IMR-90 (cell line): ENCODE measurements around the gene SGMS1. TPM values are rescaled to one million over a fixed set of nuclear protein-coding genes. Genes with fewer than 3 reads are reported as not detected.

Experiments used
- ATAC-seq: fragments of 200-7000 bp; cut with Tn5 transposase; 2 replicates; pipeline ENCODE4 v1.9.1; 2020; ENCODE audit warnings: low read depth, mild to moderate bottlenecking, moderate library complexity
- BruUV-seq: library from RNA; stranded (reverse); fragments of 400-500 nt; replicated peaks from 2 replicates; lab custom pipeline; 2021; lab: Mats Ljungman, UMichigan
- CTCF ChIA-PET: fragments of 300-600 bp; formaldehyde crosslinking; extraction: SDS; loops from one replicate; lab custom pipeline; 2021; ENCODE audit warnings: antibody characterized with exemption; lab: Yijun Ruan, JAX
- POLR2A ChIA-PET: fragments of 300-600 bp; sonication (Branson Sonifier 250); formaldehyde crosslinking; loops from one replicate; lab custom pipeline; 2022; ENCODE audit warnings: antibody characterized with exemption; ENCODE audit not compliant: unreplicated experiment; lab: Charles Lee
- DNase-seq: peaks from one replicate; pipeline ENCODE4 v3.0.0; 2013
- H2AFZ ChIP-seq: replicated peaks from 2 replicates; pipeline ENCODE3; 2013; ENCODE audit warnings: low read length, mild to moderate bottlenecking; ENCODE audit not compliant: poor library complexity
- H2AK5ac ChIP-seq: 2 replicates; pipeline ENCODE4 v1.6.1; 2013; ENCODE audit warnings: low read depth, low read length, inconsistent platforms
- H2AK9ac ChIP-seq: replicated peaks from 2 replicates; pipeline ENCODE3; 2013; ENCODE audit warnings: mild to moderate bottlenecking, low read depth, low read length, moderate library complexity; ENCODE audit not compliant: poor library complexity
- H2BK120ac ChIP-seq: 2 replicates; pipeline ENCODE4 v1.6.1; 2013; ENCODE audit warnings: low read depth, low read length, inconsistent platforms
- H2BK15ac ChIP-seq: 3 replicates; pipeline ENCODE4 v1.6.1; 2013; ENCODE audit warnings: low read depth, low read length, inconsistent platforms
- H2BK20ac ChIP-seq: 2 replicates; pipeline ENCODE4 v1.6.1; 2013; ENCODE audit warnings: low read depth, mild to moderate bottlenecking, inconsistent platforms, low read length, moderate library complexity
- H2BK5ac ChIP-seq: 2 replicates; pipeline ENCODE4 v1.6.1; 2013; ENCODE audit warnings: mild to moderate bottlenecking, low read depth, low read length, inconsistent platforms; ENCODE audit not compliant: poor library complexity, severe bottlenecking
- H3K14ac ChIP-seq: replicated peaks from 2 replicates; pipeline ENCODE4 v1.6.1; 2013; ENCODE audit warnings: low read depth, low read length, inconsistent platforms
- H3K18ac ChIP-seq: 2 replicates; pipeline ENCODE4 v1.6.1; 2013; ENCODE audit warnings: low read depth, low read length, control low read depth
- H3K23ac ChIP-seq: 2 replicates; pipeline ENCODE4 v1.6.1; 2013; ENCODE audit warnings: low read depth, low read length, inconsistent platforms
- H3K27ac ChIP-seq: 2 replicates; pipeline ENCODE4 v1.5.1; 2013; ENCODE audit warnings: mild to moderate bottlenecking, control low read depth, low read length; ENCODE audit not compliant: insufficient read depth
- H3K27me3 ChIP-seq: 2 replicates; pipeline ENCODE4 v1.6.1; 2013; ENCODE audit warnings: low read length; ENCODE audit not compliant: control insufficient read depth, insufficient read depth
- H3K36me3 ChIP-seq: 2 replicates; pipeline ENCODE4 v1.6.1; 2013; ENCODE audit warnings: low read length, mixed read lengths; ENCODE audit not compliant: control insufficient read depth, insufficient read depth
- H3K4ac ChIP-seq: 2 replicates; pipeline ENCODE4 v1.6.1; 2013; ENCODE audit warnings: low read depth, low read length, inconsistent platforms
- H3K4me1 ChIP-seq: 2 replicates; pipeline ENCODE4 v1.6.1; 2013; ENCODE audit warnings: low read length, mixed read lengths; ENCODE audit not compliant: control insufficient read depth, insufficient read depth
- H3K4me2 ChIP-seq: 2 replicates; pipeline ENCODE4 v1.6.1; 2013; ENCODE audit warnings: low read depth, mild to moderate bottlenecking, control low read depth, low read length, moderate library complexity
- H3K4me3 ChIP-seq: 2 replicates; pipeline ENCODE4 v1.5.1; 2013; ENCODE audit warnings: low read depth, mild to moderate bottlenecking, control low read depth, low read length, moderate library complexity; ENCODE audit not compliant: insufficient read depth
- H3K56ac ChIP-seq: 2 replicates; pipeline ENCODE4 v1.6.1; 2013; ENCODE audit warnings: low read length, inconsistent platforms; ENCODE audit not compliant: insufficient read depth; ENCODE audit errors: extremely low read depth
- H3K79me1 ChIP-seq, 2 experiments: 2 replicates each; pipeline ENCODE4 v1.6.1; 2013; ENCODE audit warnings: low read length in 2 of 2, inconsistent platforms in 1 of 2, low read depth in 1 of 2
- H3K9ac ChIP-seq: 2 replicates; pipeline ENCODE4 v1.6.1; 2013; ENCODE audit warnings: low read depth, low read length, control low read depth
- H3K9me1 ChIP-seq: 2 replicates; pipeline ENCODE4 v1.6.1; 2013; ENCODE audit warnings: low read length, inconsistent platforms; ENCODE audit not compliant: insufficient read depth
- H3K9me3 ChIP-seq: 2 replicates; pipeline ENCODE4 v1.6.1; 2013; ENCODE audit warnings: low read length; ENCODE audit not compliant: control insufficient read depth, insufficient read depth
- H4K20me1 ChIP-seq: 2 replicates; pipeline ENCODE4 v1.6.1; 2013; ENCODE audit warnings: low read length, inconsistent platforms; ENCODE audit not compliant: insufficient read depth
- H4K5ac ChIP-seq: 2 replicates; pipeline ENCODE4 v1.6.1; 2013; ENCODE audit warnings: mild to moderate bottlenecking, low read depth, low read length, control low read depth
- H4K8ac ChIP-seq, 2 experiments: 2 replicates each; pipeline ENCODE4 v1.6.1; 2013; ENCODE audit warnings: low read depth in 2 of 2, low read length in 2 of 2, control low read depth in 1 of 2, inconsistent platforms in 1 of 2
- H4K91ac ChIP-seq: 2 replicates; pipeline ENCODE4 v1.6.1; 2013; ENCODE audit warnings: low read depth, low read length, inconsistent platforms; ENCODE audit not compliant: insufficient read depth
- BHLHE40 ChIP-seq: fragments of 150-350 bp; IDR thresholded peaks from 2 replicates; pipeline ENCODE4 v1.6.1; 2016; ENCODE audit warnings: mild to moderate bottlenecking, low read depth, low read length
- CEBPB ChIP-seq: IDR thresholded peaks from 2 replicates; pipeline ENCODE4 v1.6.1; 2012; ENCODE audit warnings: low read depth, low read length, improper control_type of control experiment
- CHD1 ChIP-seq: IDR thresholded peaks from 2 replicates; pipeline ENCODE4 v1.6.1; 2012; ENCODE audit warnings: low read depth, low read length, improper control_type of control experiment
- FOS ChIP-seq: fragments of 150-350 bp; IDR thresholded peaks from 2 replicates; pipeline ENCODE4 v1.6.1; 2016; ENCODE audit warnings: low read depth, low read length
- MAFK ChIP-seq: IDR thresholded peaks from 2 replicates; pipeline ENCODE4 v1.6.1; 2012; ENCODE audit warnings: low read depth, low read length, improper control_type of control experiment
- MAZ ChIP-seq: IDR thresholded peaks from 2 replicates; pipeline ENCODE4 v1.6.1; 2012; ENCODE audit warnings: low read depth, mild to moderate bottlenecking, low read length, improper control_type of control experiment, moderate library complexity, borderline replicate concordance
- MXI1 ChIP-seq: IDR thresholded peaks from 2 replicates; pipeline ENCODE4 v1.6.1; 2012; ENCODE audit warnings: low read depth, mild to moderate bottlenecking, low read length, moderate library complexity, borderline replicate concordance
- NFE2L2 ChIP-seq: fragments of 150-350 bp; IDR thresholded peaks from 2 replicates; pipeline ENCODE4 v1.6.1; 2016; ENCODE audit warnings: low read depth, mild to moderate bottlenecking, low read length
- POLR2A ChIP-seq: IDR thresholded peaks from 2 replicates; pipeline ENCODE4 v1.6.1; 2012; ENCODE audit warnings: mild to moderate bottlenecking, low read depth, low read length
- RCOR1 ChIP-seq: IDR thresholded peaks from 2 replicates; pipeline ENCODE4 v1.6.1; 2012; ENCODE audit warnings: mild to moderate bottlenecking, low read length, improper control_type of control experiment; ENCODE audit not compliant: insufficient replicate concordance
- RFX5 ChIP-seq: IDR thresholded peaks from 2 replicates; pipeline ENCODE4 v1.8.0; 2012; ENCODE audit warnings: low read depth, mild to moderate bottlenecking, low read length, moderate library complexity
- SMC3 ChIP-seq: fragments of 150-350 bp; IDR thresholded peaks from 2 replicates; pipeline ENCODE4 v1.6.1; 2016; ENCODE audit warnings: low read depth, mild to moderate bottlenecking, antibody characterized with exemption, low read length, moderate library complexity
- WGBS, 2 experiments: methylation state at CpG; one replicate each; pipeline versions ENCODE4 v1.1.5 to v1.1.7; 2013; ENCODE audit warnings: missing lambda C conversion rate in 2 of 2; ENCODE audit not compliant: insufficient read length in 1 of 2; ENCODE audit errors: extremely low coverage in 2 of 2; 5-methylcytosine and 5-hydroxymethylcytosine counted together
- dilution Hi-C: fragments of 300-500 bp; cut with HindIII; formaldehyde crosslinking; loops from one replicate; pipeline ENCODE4 v1.14.3; 2018; ENCODE audit warnings: low sequenced_read_pairs; ENCODE audit not compliant: unreplicated experiment
- in situ Hi-C: fragments of 300-500 bp; cut with MboI; formaldehyde crosslinking; loops from 3 replicates; pipeline ENCODE4 v1.14.3; 2019; ENCODE audit warnings: low sequenced_read_pairs, inconsistent platforms, mixed read lengths
- intact Hi-C: fragments of 100-400 bp; cut with micrococcal nuclease; formaldehyde crosslinking; loops from 2 replicates; pipeline ENCODE4 v1.10.0; 2022
- polyA plus RNA-seq, 3 experiments: library from polyadenylated mRNA; depleted of rRNA; stranded (reverse); fragments of >200 nt; gene quantifications; 2 replicates each; pipeline ENCODE4 v1.2.3, GENCODE V29; 2012; ENCODE audit warnings: low replicate concordance in 1 of 3
- total RNA-seq: library from RNA; depleted of rRNA; stranded (reverse); fragments of >200 nt; gene quantifications from 2 replicates; pipeline ENCODE4 v1.2.3, GENCODE V29; 2012
- TF ChIP-seq, protein P1 (sequence below): conservative IDR thresholded peaks from 2 replicates; pipeline ENCODE4 v1.5.1; 2012; ENCODE audit warnings: mild to moderate bottlenecking, low read depth, low read length, improper control_type of control experiment
- TF ChIP-seq, protein P2 (sequence below): fragments of 150-350 bp; IDR thresholded peaks from 2 replicates; pipeline ENCODE4 v1.6.1; 2017; ENCODE audit warnings: mild to moderate bottlenecking, antibody characterized with exemption, low read length, low read depth
- TF ChIP-seq, protein P3 (sequence below): fragments of 150-350 bp; IDR thresholded peaks from 2 replicates; pipeline ENCODE4 v1.6.1; 2016; ENCODE audit warnings: low read depth, mild to moderate bottlenecking, low read length, moderate library complexity, borderline replicate concordance

The SGMS1 gene
- total and polyA plus RNA-seq, 2 of the 4 experiments (the other 2 are of a cell fraction) = 9.8 to 30.8 TPM

DNA sequence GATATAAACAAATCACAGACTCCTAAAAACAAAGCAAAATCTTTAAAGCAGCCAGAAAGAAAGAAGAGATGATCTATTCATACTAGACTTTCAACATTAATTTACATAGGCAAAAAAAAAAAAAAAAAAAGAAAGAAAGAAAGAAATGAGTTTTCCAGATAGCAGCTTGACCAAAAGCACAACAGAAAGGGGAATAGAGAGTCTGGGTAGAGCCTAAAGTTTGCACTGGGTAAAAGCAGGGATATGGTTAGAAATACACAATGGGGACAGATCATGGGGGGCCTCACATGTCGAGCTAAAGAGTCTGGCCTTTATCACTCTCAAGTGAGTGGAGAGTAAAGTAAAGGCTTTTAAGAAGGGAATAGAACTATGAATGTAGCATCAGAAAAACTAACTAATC, 169.8 kb downstream of the SGMS1 start:
- H4K20me1 ChIP-seq = no peaks in the 10 kb centered on the region
- intact Hi-C loops (no loop called here), dilution Hi-C loops (no loop called here), in situ Hi-C loops (no loop called here)
- no peaks in the 10 kb centered on the region for H3K9me3 ChIP-seq
- ChIA-PET CTCF (no interaction called here), POLR2A (no interaction called here)
- H2BK5ac ChIP-seq = no peak overlapping the region
- H3K56ac ChIP-seq = no peak overlapping the region
- H2BK15ac ChIP-seq = no peak overlapping the region
- H2BK20ac ChIP-seq = no peak overlapping the region
- no peak overlapping the region for H3K18ac ChIP-seq
- no peak overlapping the region for H3K9ac ChIP-seq
- WGBS, 2 experiments = no CpG with 5 or more reads among the region's 1 CpG
- H2AK5ac ChIP-seq = no peak overlapping the region
- no peak overlapping the region for H3K4ac ChIP-seq
- peaks cover 5% of the 10 kb centered on the region; the same call in 1 of the 2 replicates for H3K9me1 ChIP-seq
- H3K36me3 ChIP-seq = no peaks in the 10 kb centered on the region; the same call in 1 of the 2 replicates
- no peak overlapping the region for H3K27ac ChIP-seq
- no peak overlapping the region for H3K4me2 ChIP-seq
- H2AFZ ChIP-seq = no peak overlapping the region
- H3K4me1 ChIP-seq = no peaks in the 10 kb centered on the region
- no TSS peak for BruUV-seq
- ATAC-seq (no peak), DNase-seq (no peak)
- H4K5ac ChIP-seq = no peak overlapping the region
- H4K8ac ChIP-seq = no peak overlapping the region
- no peak overlapping the region for H3K4me3 ChIP-seq
- no peak overlapping the region for H4K91ac ChIP-seq
- TF ChIP-seq, protein P1, sequence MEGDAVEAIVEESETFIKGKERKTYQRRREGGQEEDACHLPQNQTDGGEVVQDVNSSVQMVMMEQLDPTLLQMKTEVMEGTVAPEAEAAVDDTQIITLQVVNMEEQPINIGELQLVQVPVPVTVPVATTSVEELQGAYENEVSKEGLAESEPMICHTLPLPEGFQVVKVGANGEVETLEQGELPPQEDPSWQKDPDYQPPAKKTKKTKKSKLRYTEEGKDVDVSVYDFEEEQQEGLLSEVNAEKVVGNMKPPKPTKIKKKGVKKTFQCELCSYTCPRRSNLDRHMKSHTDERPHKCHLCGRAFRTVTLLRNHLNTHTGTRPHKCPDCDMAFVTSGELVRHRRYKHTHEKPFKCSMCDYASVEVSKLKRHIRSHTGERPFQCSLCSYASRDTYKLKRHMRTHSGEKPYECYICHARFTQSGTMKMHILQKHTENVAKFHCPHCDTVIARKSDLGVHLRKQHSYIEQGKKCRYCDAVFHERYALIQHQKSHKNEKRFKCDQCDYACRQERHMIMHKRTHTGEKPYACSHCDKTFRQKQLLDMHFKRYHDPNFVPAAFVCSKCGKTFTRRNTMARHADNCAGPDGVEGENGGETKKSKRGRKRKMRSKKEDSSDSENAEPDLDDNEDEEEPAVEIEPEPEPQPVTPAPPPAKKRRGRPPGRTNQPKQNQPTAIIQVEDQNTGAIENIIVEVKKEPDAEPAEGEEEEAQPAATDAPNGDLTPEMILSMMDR = no peak
- TF ChIP-seq NFE2L2 = no peak
- TF ChIP-seq MXI1 = no peak
- no peak for TF ChIP-seq SMC3
- TF ChIP-seq CEBPB = no peak
- TF ChIP-seq BHLHE40 = no peak
- no peak for TF ChIP-seq CHD1
- TF ChIP-seq RCOR1 = no peak
- TF ChIP-seq, protein P2, sequence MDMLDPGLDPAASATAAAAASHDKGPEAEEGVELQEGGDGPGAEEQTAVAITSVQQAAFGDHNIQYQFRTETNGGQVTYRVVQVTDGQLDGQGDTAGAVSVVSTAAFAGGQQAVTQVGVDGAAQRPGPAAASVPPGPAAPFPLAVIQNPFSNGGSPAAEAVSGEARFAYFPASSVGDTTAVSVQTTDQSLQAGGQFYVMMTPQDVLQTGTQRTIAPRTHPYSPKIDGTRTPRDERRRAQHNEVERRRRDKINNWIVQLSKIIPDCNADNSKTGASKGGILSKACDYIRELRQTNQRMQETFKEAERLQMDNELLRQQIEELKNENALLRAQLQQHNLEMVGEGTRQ = no peak
- TF ChIP-seq, protein P3, sequence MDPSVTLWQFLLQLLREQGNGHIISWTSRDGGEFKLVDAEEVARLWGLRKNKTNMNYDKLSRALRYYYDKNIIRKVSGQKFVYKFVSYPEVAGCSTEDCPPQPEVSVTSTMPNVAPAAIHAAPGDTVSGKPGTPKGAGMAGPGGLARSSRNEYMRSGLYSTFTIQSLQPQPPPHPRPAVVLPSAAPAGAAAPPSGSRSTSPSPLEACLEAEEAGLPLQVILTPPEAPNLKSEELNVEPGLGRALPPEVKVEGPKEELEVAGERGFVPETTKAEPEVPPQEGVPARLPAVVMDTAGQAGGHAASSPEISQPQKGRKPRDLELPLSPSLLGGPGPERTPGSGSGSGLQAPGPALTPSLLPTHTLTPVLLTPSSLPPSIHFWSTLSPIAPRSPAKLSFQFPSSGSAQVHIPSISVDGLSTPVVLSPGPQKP = no peak
- no peak for TF ChIP-seq MAZ
- no peak for TF ChIP-seq FOS
- TF ChIP-seq POLR2A = no peak
- TF ChIP-seq MAFK = no peak
- no peak for TF ChIP-seq RFX5
- H2AK9ac ChIP-seq = no peak overlapping the region
- no peak overlapping the region for H3K14ac ChIP-seq
- no peaks in the 10 kb centered on the region; a peak in 1 of 4 replicates for H3K79me1 ChIP-seq
- H2BK120ac ChIP-seq = no peak overlapping the region
- H3K27me3 ChIP-seq = no peaks in the 10 kb centered on the region
- H3K23ac ChIP-seq = no peak overlapping the region
